HG03139 (cell line): ENCODE results near the gene RYR2.
"Not testable (repeated sequence)": the region's sequence is repeated elsewhere in the genome, so short reads cannot be mapped to it uniquely, and the experiment has no call there.

ENCODE experiments used
- ATAC-seq: cut with Tn5 transposase; IDR thresholded peaks from one replicate; pipeline ENCODE4 v1.9.1; 2021; ENCODE audit not compliant: unreplicated experiment

Gene RYR2

GRCh38 chr1:237247442-237247841, 205.5 kb downstream of the RYR2 start:
- no peak for ATAC-seq

DNA sequence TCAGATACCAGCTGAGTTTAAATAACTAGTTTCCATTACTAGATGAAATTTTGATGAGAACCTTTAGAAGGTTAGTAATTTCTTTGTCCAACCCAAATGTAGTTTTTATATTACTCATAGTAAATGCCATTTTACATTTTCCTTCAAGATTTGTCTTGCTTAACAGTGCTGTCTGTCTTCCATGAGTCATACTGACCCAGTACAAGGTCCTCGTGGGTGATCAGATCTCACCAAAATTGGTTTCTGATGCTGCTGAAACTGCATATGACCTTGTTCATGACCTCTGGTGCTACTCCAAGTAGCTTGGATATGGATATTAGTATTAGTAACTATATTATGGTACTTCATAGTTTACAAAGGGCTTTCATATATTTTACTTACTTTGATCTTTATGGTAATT, 207.1 kb downstream of the RYR2 start:
- no peak for ATAC-seq

- ATAC-seq: no peak
These were observed 208.1 kb downstream of the RYR2 start for GRCh38 chr1:237250055-237250454.

- no peak for ATAC-seq
These were observed 213.1 kb downstream of the RYR2 start for GRCh38 chr1:237255071-237255470.

DNA sequence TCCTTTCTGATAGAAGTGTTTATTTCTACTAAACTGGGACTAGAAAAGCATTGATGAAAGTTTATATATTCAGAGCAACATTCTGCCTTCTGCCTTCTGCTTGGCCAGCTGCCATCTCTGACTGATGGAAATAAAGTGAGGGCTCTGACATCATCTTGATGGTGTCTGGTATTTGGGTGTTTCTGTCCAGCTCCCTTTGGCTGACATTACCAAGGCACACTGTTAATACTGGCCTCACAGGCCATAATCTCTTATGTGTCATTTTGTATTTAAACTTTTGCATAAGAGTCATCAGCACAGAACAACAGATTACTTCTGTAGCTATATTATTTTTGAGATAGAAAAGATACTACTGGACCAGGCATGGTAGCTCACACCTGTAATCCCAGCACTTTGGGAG, 216.9 kb downstream of the RYR2 start:
- no peak for ATAC-seq

DNA sequence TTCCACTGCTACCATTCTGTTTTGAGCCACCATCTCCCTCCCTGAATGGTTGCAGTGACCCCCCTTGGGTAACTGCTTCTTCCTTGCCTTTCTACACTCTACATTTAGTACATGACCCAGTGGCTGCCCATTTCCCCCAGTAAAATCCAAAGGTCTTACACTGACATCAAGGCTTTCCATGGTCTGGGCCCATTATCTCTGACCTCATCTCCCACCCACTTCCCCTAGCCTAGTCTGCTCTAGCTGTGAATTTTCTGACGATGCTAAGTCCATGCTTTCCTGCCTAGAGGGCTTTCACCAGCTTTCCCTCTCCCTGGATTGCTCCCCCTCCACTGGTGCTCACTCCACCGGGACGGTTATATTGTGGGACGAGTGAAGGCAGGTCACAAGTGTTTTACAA, 219.2 kb downstream of the RYR2 start:
- no peak for ATAC-seq

- no peak for ATAC-seq
These were observed 225.8 kb downstream of the RYR2 start for GRCh38 chr1:237267743-237268142.

DNA sequence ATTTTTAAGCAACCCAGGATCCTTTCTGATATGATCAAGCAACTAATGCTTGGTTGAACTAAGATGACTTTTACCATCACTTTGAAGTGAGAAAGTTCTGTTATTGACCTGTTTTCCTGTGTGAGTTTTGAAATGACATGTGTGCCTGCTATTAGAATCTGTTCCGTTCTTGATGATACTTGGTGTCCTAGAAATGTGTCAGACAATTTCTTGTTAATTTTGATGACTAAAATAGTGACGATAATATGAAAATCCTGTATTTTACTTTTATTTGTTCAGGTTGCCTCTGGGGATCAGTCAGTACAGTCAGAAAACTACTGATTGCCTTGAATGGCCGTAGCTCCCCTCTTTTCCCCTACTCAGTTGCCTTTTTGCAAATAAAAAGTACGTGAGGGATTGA, 228.0 kb downstream of the RYR2 start:
- ATAC-seq: no peak

GRCh38 chr1:237270353-237270752, 228.4 kb downstream of the RYR2 start:
- ATAC-seq: no peak

GRCh38 chr1:237277994-237278393, 236.0 kb downstream of the RYR2 start:
- not testable (repeated sequence) for ATAC-seq

DNA sequence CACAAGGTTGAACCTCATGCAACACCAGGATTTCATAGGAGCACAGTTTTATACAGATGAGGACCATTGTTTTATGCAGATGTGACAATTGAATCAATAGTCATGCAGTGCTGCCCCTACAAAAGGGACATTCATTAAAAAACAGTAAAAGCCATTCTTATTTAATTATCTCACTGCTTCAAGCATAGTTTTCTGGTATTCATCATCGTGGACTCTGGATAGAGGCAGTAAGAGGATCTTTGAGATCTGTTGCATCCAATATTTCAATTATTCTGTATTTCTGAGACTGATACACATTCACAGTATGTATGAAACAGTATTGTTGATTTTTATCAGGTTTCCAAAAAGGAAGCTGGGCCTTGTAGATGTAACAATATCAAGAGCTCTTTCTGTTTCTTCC, 237.6 kb downstream of the RYR2 start:
- ATAC-seq: no peak

GRCh38 chr1:237281481-237281880, 239.5 kb downstream of the RYR2 start:
- no peak for ATAC-seq

- ATAC-seq: no peak
These were observed 240.3 kb downstream of the RYR2 start for GRCh38 chr1:237282208-237282783.

DNA sequence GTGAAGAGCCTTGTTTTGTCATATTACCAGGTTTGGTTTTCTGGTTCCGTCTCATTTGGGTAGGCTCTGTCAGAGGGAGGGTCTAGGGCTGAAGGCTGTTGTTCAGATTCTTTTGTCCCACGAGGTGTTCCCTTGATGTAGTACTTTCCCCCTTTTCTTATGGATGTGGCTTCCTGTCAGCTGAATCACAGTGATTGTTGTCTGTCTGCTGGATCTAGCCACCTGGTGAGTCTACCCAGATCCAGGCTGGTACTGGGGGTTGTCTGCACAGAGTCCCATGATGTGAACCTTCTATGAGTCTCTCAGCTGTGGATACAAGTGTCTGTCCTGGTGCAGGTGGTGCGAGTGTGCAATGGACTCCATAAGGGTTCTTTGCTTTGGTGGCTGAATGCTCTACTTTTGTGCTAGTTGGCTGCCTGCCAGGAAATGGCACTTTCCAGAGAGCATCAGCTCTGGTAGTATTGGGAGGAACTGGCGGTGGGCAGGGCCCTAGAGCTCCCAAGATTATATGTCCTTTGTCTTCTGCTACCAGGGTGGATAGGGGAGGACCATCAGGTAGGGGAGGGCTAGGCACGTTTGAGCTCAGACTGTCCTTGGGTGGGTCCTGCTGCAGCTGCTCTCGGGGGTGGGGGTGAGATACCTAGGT, 246.0 kb downstream of the RYR2 start:
- ATAC-seq: no peak

DNA sequence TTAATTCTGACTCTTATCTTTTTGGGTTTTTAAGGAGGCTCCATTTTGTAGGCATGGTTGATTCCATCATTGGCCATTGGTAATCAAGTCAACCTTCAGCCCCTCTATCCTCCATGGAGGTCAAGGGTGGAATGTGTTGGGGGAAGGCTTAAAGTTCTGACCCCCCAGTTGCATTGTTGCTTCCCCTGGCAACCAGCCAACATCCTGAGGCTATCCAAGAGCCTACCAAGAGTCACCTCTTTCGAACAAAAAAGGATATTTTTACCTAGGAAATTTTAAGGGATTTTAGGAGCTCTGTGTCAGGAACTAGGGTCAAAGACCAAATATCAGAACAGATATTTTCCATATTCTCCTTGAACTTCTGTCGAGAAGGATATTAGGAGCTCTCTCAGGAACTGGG, 251.8 kb downstream of the RYR2 start:
- no peak for ATAC-seq

DNA sequence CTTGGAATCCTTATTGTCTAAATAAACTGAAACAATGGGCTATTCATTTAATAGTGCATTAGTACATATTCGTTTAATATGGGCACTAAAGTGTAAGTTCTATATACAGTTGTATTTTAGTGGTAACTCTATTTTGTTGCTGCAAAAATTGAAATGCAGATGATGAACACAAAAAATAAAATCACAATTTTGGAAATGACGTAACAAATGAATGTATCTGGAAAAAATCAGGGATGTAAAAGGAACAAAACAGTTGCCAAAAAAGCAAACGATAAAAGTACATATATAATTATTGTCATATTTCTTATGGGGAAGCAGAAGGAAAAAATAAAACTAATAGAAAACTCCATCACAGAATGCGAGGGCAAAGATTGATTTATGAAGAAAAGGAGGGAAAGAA, 254.9 kb downstream of the RYR2 start:
- ATAC-seq: no peak

- no peak for ATAC-seq
These were observed 258.7 kb downstream of the RYR2 start for GRCh38 chr1:237300642-237301041.

DNA sequence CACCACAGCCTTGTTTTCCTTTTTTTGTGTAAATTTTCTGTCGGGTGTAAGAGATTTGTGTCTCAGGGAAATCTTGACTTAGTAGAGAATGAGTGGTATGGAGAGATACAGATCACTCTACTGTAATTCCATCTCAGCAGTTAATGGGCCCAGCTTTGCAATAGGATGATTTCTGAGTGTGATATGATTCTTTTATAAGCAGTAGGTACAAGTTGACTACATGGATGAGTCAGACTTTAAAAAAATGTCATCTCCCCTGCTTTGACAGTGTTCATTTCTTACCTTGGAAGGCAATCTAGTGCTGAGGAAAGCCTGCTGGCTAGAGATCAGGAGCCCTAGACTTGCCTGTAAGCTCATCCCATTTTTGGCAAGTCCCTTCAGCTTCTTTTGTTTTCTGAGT, 261.9 kb downstream of the RYR2 start:
- no peak for ATAC-seq

DNA sequence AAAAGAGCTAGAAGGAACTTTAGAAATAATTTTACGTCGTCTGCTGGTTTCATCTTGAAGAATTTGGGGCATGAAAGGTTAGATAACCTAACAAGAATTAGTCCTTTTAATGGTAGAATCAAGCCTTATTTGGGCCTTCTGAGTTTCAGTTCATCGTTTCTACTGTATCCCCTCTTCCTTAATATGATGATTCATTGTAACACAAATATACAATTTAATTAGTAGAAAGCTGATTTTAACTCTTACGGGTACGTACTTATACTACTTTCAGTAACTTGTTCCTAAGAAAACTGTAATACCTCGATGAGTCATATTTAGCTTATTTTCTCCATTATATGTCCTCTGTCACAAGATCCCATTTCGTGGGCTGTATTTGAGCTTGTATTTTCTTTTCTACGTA, 264.7 kb downstream of the RYR2 start:
- no peak for ATAC-seq

GRCh38 chr1:237309595-237310118, 267.7 kb downstream of the RYR2 start:
- no peak for ATAC-seq

DNA sequence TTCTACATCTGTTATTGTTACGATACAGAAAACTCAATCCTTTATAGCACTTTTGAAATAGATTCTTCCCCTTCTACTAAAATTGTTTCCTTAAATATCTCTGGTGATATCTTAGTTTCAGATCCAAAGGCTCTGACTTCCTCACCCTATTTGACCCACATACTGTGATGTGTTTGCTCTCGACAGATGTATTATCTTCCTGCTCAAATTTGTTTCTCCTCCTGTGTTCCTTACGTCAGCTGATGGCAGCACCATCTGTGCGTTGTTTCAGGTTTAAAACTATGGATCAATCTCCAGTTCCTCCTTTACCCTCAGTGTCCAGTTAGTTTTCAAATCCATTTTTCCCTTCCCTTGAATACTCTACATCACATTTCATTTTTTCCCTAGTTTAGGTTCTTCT, 274.4 kb downstream of the RYR2 start:
- no peak for ATAC-seq

GRCh38 chr1:237318748-237319147, 276.8 kb downstream of the RYR2 start:
- ATAC-seq: no peak

GRCh38 chr1:237320890-237321289, 278.9 kb downstream of the RYR2 start:
- no peak for ATAC-seq
